H9 (cell line): ENCODE data around the gene DIP2C. TPM values are rescaled to one million over a fixed set of nuclear protein-coding genes. Genes with fewer than 3 reads are reported as not detected.
"Not testable (repeated sequence)": the region's sequence is repeated elsewhere in the genome, so short reads cannot be mapped to it uniquely, and the experiment has no call there.

Experiments
- DNase-seq: peaks from one replicate; pipeline ENCODE4 v3.0.0-alpha.2; 2017
- H2AFZ ChIP-seq: one replicate; pipeline ENCODE4 v1.6.1; 2013; ENCODE audit warnings: mild to moderate bottlenecking, low read length, control low read depth, moderate library complexity
- H2AK5ac ChIP-seq: 2 replicates; pipeline ENCODE4 v1.6.1; 2013; ENCODE audit warnings: low read length, control low read depth, mixed read lengths; ENCODE audit not compliant: insufficient read length
- H2BK120ac ChIP-seq: one replicate; pipeline ENCODE4 v1.6.1; 2013; ENCODE audit warnings: low read depth, mild to moderate bottlenecking, low read length, control low read depth, inconsistent platforms; ENCODE audit not compliant: poor library complexity, severe bottlenecking
- H2BK12ac ChIP-seq: 2 replicates; pipeline ENCODE4 v1.6.1; 2013; ENCODE audit warnings: low read length, control low read depth, mixed read lengths, low read depth; ENCODE audit not compliant: insufficient read length
- H2BK15ac ChIP-seq: 2 replicates; pipeline ENCODE4 v1.6.1; 2013; ENCODE audit warnings: low read depth, low read length, control low read depth
- H2BK20ac ChIP-seq: one replicate; pipeline ENCODE4 v1.6.1; 2013; ENCODE audit warnings: low read depth, mild to moderate bottlenecking, low read length, control low read depth, inconsistent platforms; ENCODE audit not compliant: poor library complexity, severe bottlenecking
- H2BK5ac ChIP-seq: 2 replicates; pipeline ENCODE4 v1.6.1; 2013; ENCODE audit warnings: low read length, control low read depth, mixed read lengths; ENCODE audit not compliant: insufficient read length
- H3K14ac ChIP-seq: 2 replicates; pipeline ENCODE4 v1.6.1; 2013; ENCODE audit warnings: low read length, control low read depth; ENCODE audit not compliant: insufficient read depth
- H3K18ac ChIP-seq: 2 replicates; pipeline ENCODE4 v1.6.1; 2013; ENCODE audit warnings: low read depth, mild to moderate bottlenecking, mixed read lengths, low read length, control low read depth; ENCODE audit not compliant: insufficient read length
- H3K23ac ChIP-seq: 2 replicates; pipeline ENCODE4 v1.6.1; 2013; ENCODE audit warnings: low read length, control low read depth, mixed read lengths, low read depth; ENCODE audit not compliant: insufficient read length
- H3K23me2 ChIP-seq: 2 replicates; pipeline ENCODE4 v1.6.1; 2013; ENCODE audit warnings: low read depth, mild to moderate bottlenecking, mixed read lengths, low read length, control low read depth; ENCODE audit not compliant: insufficient read length, poor library complexity, severe bottlenecking
- H3K27ac ChIP-seq: 2 replicates; pipeline ENCODE4 v1.5.1; 2013; ENCODE audit warnings: low read length, control low read depth, mixed read lengths, low read depth; ENCODE audit not compliant: insufficient read length
- H3K27me3 ChIP-seq: 2 replicates; pipeline ENCODE4 v1.6.1; 2013; ENCODE audit warnings: low read length, control low read depth, inconsistent platforms; ENCODE audit not compliant: insufficient read depth
- H3K4ac ChIP-seq: 2 replicates; pipeline ENCODE4 v1.6.1; 2013; ENCODE audit warnings: low read depth, mild to moderate bottlenecking, control low read depth, inconsistent platforms, low read length, moderate library complexity
- H3K4me1 ChIP-seq: 2 replicates; pipeline ENCODE4 v1.6.1; 2013; ENCODE audit warnings: low read length, control low read depth, inconsistent platforms; ENCODE audit not compliant: insufficient read depth
- H3K4me2 ChIP-seq: 2 replicates; pipeline ENCODE4 v1.6.1; 2013; ENCODE audit warnings: low read length, control low read depth, mixed read lengths; ENCODE audit not compliant: insufficient read length, insufficient read depth
- H3K56ac ChIP-seq: 2 replicates; pipeline ENCODE4 v1.6.1; 2013; ENCODE audit warnings: low read depth, mild to moderate bottlenecking, mixed read lengths, low read length, control low read depth; ENCODE audit not compliant: insufficient read length
- H3K79me1 ChIP-seq: 2 replicates; pipeline ENCODE4 v1.6.1; 2013; ENCODE audit warnings: low read depth, mild to moderate bottlenecking, moderate library complexity, low read length, control low read depth, inconsistent platforms; ENCODE audit not compliant: insufficient read depth, poor library complexity, severe bottlenecking
- H3K79me2 ChIP-seq: 2 replicates; pipeline ENCODE4 v1.6.1; 2013; ENCODE audit warnings: low read length, control low read depth, inconsistent platforms; ENCODE audit not compliant: insufficient read depth
- H3K9ac ChIP-seq: 2 replicates; pipeline ENCODE4 v1.6.1; 2013; ENCODE audit warnings: low read length, control low read depth, mixed read lengths; ENCODE audit not compliant: insufficient read length; ENCODE audit errors: extremely low read depth
- H3K9me3 ChIP-seq: one replicate; pipeline ENCODE4 v1.6.1; 2013; ENCODE audit warnings: low read depth, low read length, inconsistent platforms; ENCODE audit not compliant: control insufficient read depth
- H3T11ph ChIP-seq: one replicate; pipeline ENCODE4 v1.6.1; 2013; ENCODE audit warnings: mild to moderate bottlenecking, low read length, control low read depth, inconsistent platforms
- H4K20me1 ChIP-seq: one replicate; pipeline ENCODE4 v1.6.1; 2013; ENCODE audit not compliant: control insufficient read depth, insufficient read length, insufficient read depth
- H4K5ac ChIP-seq: 2 replicates; pipeline ENCODE4 v1.6.1; 2013; ENCODE audit warnings: low read depth, mild to moderate bottlenecking, mixed read lengths, low read length, control low read depth; ENCODE audit not compliant: insufficient read length
- H4K8ac ChIP-seq: replicated peaks from 2 replicates; pipeline ENCODE4 v1.6.1; 2013; ENCODE audit warnings: low read length, control low read depth, mixed read lengths, low read depth; ENCODE audit not compliant: insufficient read length
- H4K91ac ChIP-seq: 2 replicates; pipeline ENCODE4 v1.6.1; 2013; ENCODE audit warnings: low read depth, mild to moderate bottlenecking, moderate library complexity, mixed read lengths, low read length, control low read depth; ENCODE audit not compliant: insufficient read length
- H3K27ac Mint-ChIP-seq, 3 experiments: 2 replicates in 2 of 3; 3 replicates in 1 of 3; pipeline ENCODE4 v1.8.0; 2020 to 2021; ENCODE audit warnings: mixed read lengths in 3 of 3, mild to moderate bottlenecking in 1 of 3, moderate library complexity in 1 of 3
- H3K27me3 Mint-ChIP-seq: 2 replicates; pipeline ENCODE4 v1.8.0; 2021; ENCODE audit warnings: low read depth, mild to moderate bottlenecking, moderate library complexity, mixed read lengths
- H3K36me3 Mint-ChIP-seq, 3 experiments: 2 replicates in 2 of 3; 3 replicates in 1 of 3; pipeline ENCODE4 v1.8.0; 2020 to 2021; ENCODE audit warnings: low read depth in 3 of 3, mixed read lengths in 3 of 3; ENCODE audit not compliant: insufficient read depth in 1 of 3
- H3K4me1 Mint-ChIP-seq, 2 experiments: 2 replicates each; pipeline ENCODE4 v1.8.0; 2020; ENCODE audit warnings: mixed read lengths in 2 of 2
- H3K4me3 Mint-ChIP-seq, 2 experiments: 2 replicates in 1 of 2; 3 replicates in 1 of 2; pipeline ENCODE4 v1.8.0; 2020 to 2021; ENCODE audit warnings: mild to moderate bottlenecking in 2 of 2, mixed read lengths in 2 of 2, moderate library complexity in 1 of 2
- H3K9me3 Mint-ChIP-seq, 2 experiments: 2 replicates in 1 of 2; 3 replicates in 1 of 2; pipeline ENCODE4 v1.8.0; 2020; ENCODE audit warnings: mild to moderate bottlenecking in 2 of 2, mixed read lengths in 2 of 2, moderate library complexity in 1 of 2
- WGBS: extraction: QIAGEN DNeasy Blood & Tissue Kit; methylation state at CpG from one replicate; pipeline ENCODE4 v1.1.7; 2013; ENCODE audit warnings: missing lambda C conversion rate, low lambda C conversion rate, mixed read lengths; ENCODE audit not compliant: insufficient read length; ENCODE audit errors: extremely low coverage; 5-methylcytosine and 5-hydroxymethylcytosine counted together
- total RNA-seq: library from RNA; stranded (reverse); gene quantifications from 2 replicates; pipeline ENCODE4 v1.2.1, GENCODE V29; 2021
- TF ChIP-seq, protein P1 (sequence below): fragments of 200-600 bp; sonication (generic); conservative IDR thresholded peaks from 3 replicates; pipeline ENCODE4 v1.8.0; 2021; ENCODE audit warnings: antibody characterized with exemption, mild to moderate bottlenecking

DIP2C gene
- total RNA-seq, 1 experiment from 2014 or later = 7.9 TPM

DNA sequence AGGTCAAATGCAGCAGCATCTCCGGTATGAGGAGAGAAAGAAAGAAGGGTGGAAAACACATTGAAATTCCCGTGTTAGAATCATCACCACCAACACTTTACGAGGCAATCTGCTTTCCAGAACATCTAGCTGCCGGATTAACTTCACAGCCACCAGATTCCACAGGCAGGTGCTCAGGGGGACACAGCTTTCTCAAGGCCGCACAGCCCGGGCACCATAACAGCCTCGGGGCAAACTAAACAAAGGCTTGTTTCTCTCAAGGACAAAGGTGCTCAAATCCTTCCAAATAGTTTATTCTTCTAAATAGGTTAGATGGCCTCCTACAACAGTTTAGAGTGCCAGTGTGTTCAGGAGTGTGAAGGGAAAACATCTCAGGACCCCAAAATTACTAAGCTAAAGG, 156.3 kb downstream of the DIP2C start:
- no peak overlapping the region for H4K91ac ChIP-seq
- no peak overlapping the region for H2BK20ac ChIP-seq
- no CpG with 5 or more reads among the region's 7 CpGs for WGBS
- no peak overlapping the region for H3K4ac ChIP-seq
- H4K20me1 ChIP-seq = no peaks in the 10 kb centered on the region
- H2AFZ ChIP-seq = no peak overlapping the region
- Mint-ChIP-seq H3K4me1 (peaks cover 11 to 13% of the 10 kb centered on the region in 2 experiments), H3K36me3 (no peaks in the 10 kb centered on the region), H3K27me3 (no peaks in the 10 kb centered on the region), H3K4me3 (no peak overlapping the region), H3K9me3 (no peaks in the 10 kb centered on the region), H3K27ac (peak overlapping the region in 1 of 3 experiments; percentile 12; a peak in 2 of 7 replicates)
- no peak overlapping the region for H2BK120ac ChIP-seq
- H3T11ph ChIP-seq = no peak overlapping the region
- no peak for DNase-seq
- H3K27me3 ChIP-seq = no peaks in the 10 kb centered on the region
- H2BK12ac ChIP-seq = no peak overlapping the region
- H3K18ac ChIP-seq = no peak overlapping the region
- no peak overlapping the region for H2BK5ac ChIP-seq
- no peak overlapping the region for H3K27ac ChIP-seq
- no peak overlapping the region for H3K14ac ChIP-seq
- H3K9me3 ChIP-seq = no peaks in the 10 kb centered on the region
- TF ChIP-seq, protein P1, sequence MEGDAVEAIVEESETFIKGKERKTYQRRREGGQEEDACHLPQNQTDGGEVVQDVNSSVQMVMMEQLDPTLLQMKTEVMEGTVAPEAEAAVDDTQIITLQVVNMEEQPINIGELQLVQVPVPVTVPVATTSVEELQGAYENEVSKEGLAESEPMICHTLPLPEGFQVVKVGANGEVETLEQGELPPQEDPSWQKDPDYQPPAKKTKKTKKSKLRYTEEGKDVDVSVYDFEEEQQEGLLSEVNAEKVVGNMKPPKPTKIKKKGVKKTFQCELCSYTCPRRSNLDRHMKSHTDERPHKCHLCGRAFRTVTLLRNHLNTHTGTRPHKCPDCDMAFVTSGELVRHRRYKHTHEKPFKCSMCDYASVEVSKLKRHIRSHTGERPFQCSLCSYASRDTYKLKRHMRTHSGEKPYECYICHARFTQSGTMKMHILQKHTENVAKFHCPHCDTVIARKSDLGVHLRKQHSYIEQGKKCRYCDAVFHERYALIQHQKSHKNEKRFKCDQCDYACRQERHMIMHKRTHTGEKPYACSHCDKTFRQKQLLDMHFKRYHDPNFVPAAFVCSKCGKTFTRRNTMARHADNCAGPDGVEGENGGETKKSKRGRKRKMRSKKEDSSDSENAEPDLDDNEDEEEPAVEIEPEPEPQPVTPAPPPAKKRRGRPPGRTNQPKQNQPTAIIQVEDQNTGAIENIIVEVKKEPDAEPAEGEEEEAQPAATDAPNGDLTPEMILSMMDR = no peak
- H3K9ac ChIP-seq = no peak overlapping the region
- H3K4me2 ChIP-seq = no peak overlapping the region
- H4K8ac ChIP-seq = no peak overlapping the region
- no peaks in the 10 kb centered on the region for H3K4me1 ChIP-seq
- no peaks in the 10 kb centered on the region; the same call in 1 of the 2 replicates for H3K79me2 ChIP-seq
- no peaks in the 10 kb centered on the region for H3K79me1 ChIP-seq
- H3K23ac ChIP-seq = no peak overlapping the region
- no peak overlapping the region for H3K56ac ChIP-seq
- H3K23me2 ChIP-seq = no peaks in the 10 kb centered on the region
- H4K5ac ChIP-seq = no peak overlapping the region
- no peak overlapping the region for H2BK15ac ChIP-seq
- H2AK5ac ChIP-seq = no peak overlapping the region

DNA sequence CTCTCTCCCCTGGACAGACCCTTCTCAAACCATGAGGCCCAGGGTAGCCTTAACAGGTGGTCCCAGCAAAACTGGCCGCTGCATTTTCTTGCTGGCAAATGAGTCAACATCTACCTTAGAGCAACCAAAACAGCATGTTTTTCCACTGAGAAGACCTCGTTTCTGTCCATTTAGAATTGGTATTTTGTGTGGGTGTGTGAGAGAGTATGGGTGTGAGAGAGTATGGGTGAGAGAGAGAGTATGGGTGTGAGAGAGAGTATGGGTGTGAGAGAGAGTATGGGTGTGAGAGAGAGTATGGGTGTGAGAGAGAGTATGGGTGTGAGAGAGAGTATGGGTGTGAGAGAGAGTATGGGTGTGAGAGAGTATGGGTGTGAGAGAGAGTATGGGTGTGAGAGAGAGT, 157.1 kb downstream of the DIP2C start:
- H2AK5ac ChIP-seq, H3K9me3 Mint-ChIP-seq, H2BK20ac ChIP-seq, H4K8ac ChIP-seq, H2BK5ac ChIP-seq, H3K4ac ChIP-seq, H2BK120ac ChIP-seq, H4K5ac ChIP-seq, H3K27me3 ChIP-seq, H3K9ac ChIP-seq, H3K27ac Mint-ChIP-seq, H3K4me3 Mint-ChIP-seq, H3K79me1 ChIP-seq, H3K4me2 ChIP-seq, H3K9me3 ChIP-seq, H3K56ac ChIP-seq, H3K23ac ChIP-seq, H2AFZ ChIP-seq, H3K14ac ChIP-seq, H3T11ph ChIP-seq, H3K23me2 ChIP-seq, DNase-seq, H3K36me3 Mint-ChIP-seq, H3K4me1 ChIP-seq, H4K20me1 ChIP-seq, H3K18ac ChIP-seq, H2BK12ac ChIP-seq, H4K91ac ChIP-seq, H3K27me3 Mint-ChIP-seq, H2BK15ac ChIP-seq, H3K27ac ChIP-seq, H3K79me2 ChIP-seq: not testable (repeated sequence)
- no CpG with 5 or more reads among the region's 2 CpGs for WGBS
- peaks cover 11 to 13% of the 10 kb centered on the region in 2 experiments for H3K4me1 Mint-ChIP-seq
